ENCODE measurements around the gene MAP3K13. TPM values are rescaled to one million over a fixed set of nuclear protein-coding genes. Genes with fewer than 3 reads are reported as not detected.

The MAP3K13 gene
- total and polyA plus RNA-seq, 2 of the 13 experiments (the other 11 are each of a cell fraction or from before 2014, with no cell fraction given): 24.2 to 26.5 TPM

GRCh38 chr3:185328324-185329004, 34.5 kb upstream of the MAP3K13 start (continued):
- TF ChIP-seq ZXDC (CRISPR knock-in tag; IDR thresholded peaks at IDR 0.05) (no peak), ZNF543 (CRISPR knock-in tag; IDR thresholded peaks at IDR 0.05) (no peak), GTF3A (CRISPR knock-in tag; conservative IDR thresholded peaks at IDR 0.05) (no peak), KLF12 (CRISPR knock-in tag; IDR thresholded peaks at IDR 0.05; ENCODE audit: borderline replicate concordance) (no peak), ZNF615 (CRISPR knock-in tag; IDR thresholded peaks at IDR 0.05; ENCODE audit: borderline replicate concordance) (0 out of 2 replicates have a peak, but pooled peaks have one; percentile 85), HOXA5 (CRISPR knock-in tag; IDR thresholded peaks at IDR 0.05) (no peak), KAT8 (CRISPR knock-in tag; IDR thresholded peaks at IDR 0.05) (peak; percentile 77), ZNF644 (CRISPR knock-in tag; IDR thresholded peaks at IDR 0.05; ENCODE audit: low read depth) (peak; percentile 40; the same call in 1 of the 2 replicates), ZSCAN9 (CRISPR knock-in tag; IDR thresholded peaks at IDR 0.05; ENCODE audit: borderline replicate concordance) (no peak), HNRNPL (IDR thresholded peaks at IDR 0.05; ENCODE audit: low read depth, low read length) (no peak), ZBTB34 (CRISPR knock-in tag; IDR thresholded peaks at IDR 0.05) (peak; percentile 31; the same call in 1 of the 2 replicates), ZNF629 (CRISPR knock-in tag; conservative IDR thresholded peaks at IDR 0.05) (no peak), CREB1 (IDR thresholded peaks at IDR 0.05) (no peak), CREB1 (CRISPR knock-in tag; IDR thresholded peaks at IDR 0.05) (no peak), ZNF446 (CRISPR knock-in tag; IDR thresholded peaks at IDR 0.05) (no peak), HDAC2 (CRISPR knock-in tag; IDR thresholded peaks at IDR 0.05) (peak; percentile 68; the same call in 1 of the 2 replicates), ZNF704 (CRISPR knock-in tag; IDR thresholded peaks at IDR 0.05; ENCODE audit: borderline replicate concordance) (no peak), GLI4 (CRISPR knock-in tag; IDR thresholded peaks at IDR 0.05; ENCODE audit: borderline replicate concordance) (no peak), IRF2 (CRISPR knock-in tag; IDR thresholded peaks at IDR 0.05) (peak; percentile 78), KAT7 (CRISPR knock-in tag; IDR thresholded peaks at IDR 0.05; ENCODE audit: borderline replicate concordance) (no peak), ZNF773 (CRISPR knock-in tag; IDR thresholded peaks at IDR 0.05; ENCODE audit: borderline replicate concordance) (no peak), CTCF (CRISPR knock-in tag; IDR thresholded peaks at IDR 0.05) (no peak), ZNF205 (CRISPR knock-in tag; IDR thresholded peaks at IDR 0.05) (peak; percentile 72; the same call in 1 of the 2 replicates), ZNF329 (CRISPR knock-in tag; IDR thresholded peaks at IDR 0.05; ENCODE audit: low read depth) (no peak), KDM5A (IDR thresholded peaks at IDR 0.05; ENCODE audit: borderline replicate concordance, low read length) (no peak)

Measured in HepG2 (cell line).